GM13977 (cell line): Measurements from ENCODE around the gene VPS54.
A peak's percentile ranks its signal among the peaks of the same experiment; 100 is the strongest.
"Not testable (repeated sequence)": the region's sequence is repeated elsewhere in the genome, so short reads cannot be mapped to it uniquely, and the experiment has no call there.

Experiments
- DNase-seq: peaks from one replicate; pipeline ENCODE4 v3.0.0; 2012; ENCODE audit warnings: low spot score
- CTCF ChIP-seq: IDR thresholded peaks from 2 replicates; pipeline ENCODE4 v1.5.1; 2012; ENCODE audit warnings: mild to moderate bottlenecking, control low read depth; ENCODE audit not compliant: insufficient read depth; ENCODE audit errors: extremely low read depth, missing control alignments
- in situ Hi-C: fragments of 300-500 bp; cut with MboI; formaldehyde crosslinking; loops from one replicate; pipeline ENCODE4 v1.12.0; 2022; ENCODE audit warnings: low sequenced_read_pairs, low pct_unique_long_range_greater_than_20kb, mixed read lengths, inconsistent platforms; ENCODE audit not compliant: unreplicated experiment

The VPS54 gene

GRCh38 chr2:63962186-63962585 is 57.0 kb downstream of the VPS54 start:
- in situ Hi-C loops: no loop called here
- no peak for TF ChIP-seq CTCF
- no peak for DNase-seq

DNA sequence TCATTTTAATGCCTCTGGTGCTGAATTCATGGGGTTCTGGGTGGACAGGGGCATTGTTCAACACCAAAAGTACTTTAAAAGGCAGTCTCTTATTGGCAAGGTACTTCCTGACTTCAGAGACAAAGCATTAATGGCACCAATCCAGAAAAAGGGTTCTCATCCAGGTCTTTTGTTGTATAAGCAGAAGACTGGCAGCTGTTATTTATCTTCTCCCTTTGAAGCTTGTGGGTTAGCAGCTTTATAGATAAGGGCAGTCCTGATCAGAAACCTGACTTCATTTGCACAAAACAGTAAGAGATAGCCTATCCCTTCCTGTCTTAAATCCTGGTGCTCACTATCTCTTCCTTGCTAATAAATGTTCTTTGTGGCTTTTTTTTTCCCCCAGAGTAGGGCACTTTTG is 68.8 kb downstream of the VPS54 start:
- DNase-seq: no peak
- no peak for TF ChIP-seq CTCF
- in situ Hi-C loops: no loop called here

DNA sequence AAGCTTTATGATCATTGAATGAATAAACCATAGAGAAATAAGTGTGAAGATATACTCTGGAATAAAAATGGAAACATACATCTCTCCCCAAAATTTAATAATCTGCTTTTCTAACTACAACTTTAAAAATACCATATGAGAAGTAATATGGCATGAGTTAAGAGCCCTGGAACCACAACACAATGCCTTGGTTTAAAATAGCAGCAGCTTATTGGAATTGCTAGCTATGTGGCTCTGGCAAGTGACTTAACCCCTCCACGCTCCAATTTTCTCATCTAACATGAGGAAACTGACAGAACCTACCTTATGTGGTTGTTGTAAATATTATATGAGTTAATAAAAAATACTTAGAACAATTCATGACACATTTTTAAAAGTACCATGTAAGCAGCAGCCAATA is 76.4 kb downstream of the VPS54 start:
- DNase-seq: no peak
- in situ Hi-C loops: no loop called here

GRCh38 chr2:63932104-63932503 is 87.1 kb downstream of the VPS54 start:
- in situ Hi-C loops, DNase-seq: not testable (repeated sequence)

More for the DNA sequence above, 76.4 kb downstream of the VPS54 start:
- no peak for TF ChIP-seq CTCF

- no peak for TF ChIP-seq CTCF
- in situ Hi-C loops: no loop called here
- DNase-seq: no peak
These were observed 92.4 kb downstream of the VPS54 start for GRCh38 chr2:63926815-63927214.

DNA sequence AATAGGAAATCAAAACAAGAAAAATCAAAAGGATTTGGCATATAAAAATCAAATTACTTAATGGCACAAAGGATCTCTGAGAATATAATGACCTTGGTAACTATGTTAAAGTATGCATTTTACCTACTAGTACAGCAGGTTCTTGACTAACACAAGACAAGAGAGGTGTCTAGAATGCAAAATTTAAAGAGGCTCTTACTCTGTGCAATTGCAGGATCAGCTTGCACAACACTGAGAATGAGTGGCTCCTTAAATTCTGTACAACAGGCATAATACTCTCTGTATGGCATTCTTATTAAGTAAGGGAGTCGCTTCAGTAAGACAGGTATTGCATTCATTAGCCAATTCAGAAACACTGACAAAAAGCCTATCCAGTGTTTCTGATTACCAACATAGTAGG is 104.9 kb downstream of the VPS54 start:
- no peak for DNase-seq
- no peak for TF ChIP-seq CTCF
- in situ Hi-C loops: no loop called here

- in situ Hi-C loops: no loop called here
- peak; percentile 22 for DNase-seq
- TF ChIP-seq CTCF: no peak
These were observed 116.2 kb downstream of the VPS54 start for GRCh38 chr2:63903003-63903402.

DNA sequence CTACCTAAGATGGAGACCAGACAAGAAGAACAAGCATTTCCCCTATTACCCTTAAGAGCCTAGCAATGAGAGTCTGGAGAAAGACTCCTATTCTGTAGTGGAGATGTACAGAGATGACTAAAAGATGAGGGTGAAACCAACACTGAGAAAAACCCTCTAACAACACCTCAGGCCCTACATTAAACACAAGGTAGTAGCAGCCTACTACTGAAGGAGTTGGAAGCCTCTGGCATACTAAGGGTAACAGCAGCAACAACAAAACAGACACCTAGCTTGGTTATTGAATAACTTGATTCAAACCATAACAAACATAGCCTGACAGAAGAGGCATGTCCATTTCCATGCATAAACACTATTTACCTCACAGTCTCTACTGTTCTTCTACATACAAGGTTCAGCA is 117.1 kb downstream of the VPS54 start:
- TF ChIP-seq CTCF: no peak
- in situ Hi-C loops: no loop called here
- DNase-seq: no peak
